NCI-H345 treated with DMSO at 0.1 percent for 48 hours (cell line): ENCODE results near the gene AREL1.
A peak's percentile ranks its signal among the peaks of the same experiment; 100 is the strongest.

Experiments used
- DNase-seq: peaks from one replicate; lab custom pipeline; 2025; ENCODE audit not compliant: unreplicated experiment; lab: John Stamatoyannopoulos, UW

AREL1 gene

DNA sequence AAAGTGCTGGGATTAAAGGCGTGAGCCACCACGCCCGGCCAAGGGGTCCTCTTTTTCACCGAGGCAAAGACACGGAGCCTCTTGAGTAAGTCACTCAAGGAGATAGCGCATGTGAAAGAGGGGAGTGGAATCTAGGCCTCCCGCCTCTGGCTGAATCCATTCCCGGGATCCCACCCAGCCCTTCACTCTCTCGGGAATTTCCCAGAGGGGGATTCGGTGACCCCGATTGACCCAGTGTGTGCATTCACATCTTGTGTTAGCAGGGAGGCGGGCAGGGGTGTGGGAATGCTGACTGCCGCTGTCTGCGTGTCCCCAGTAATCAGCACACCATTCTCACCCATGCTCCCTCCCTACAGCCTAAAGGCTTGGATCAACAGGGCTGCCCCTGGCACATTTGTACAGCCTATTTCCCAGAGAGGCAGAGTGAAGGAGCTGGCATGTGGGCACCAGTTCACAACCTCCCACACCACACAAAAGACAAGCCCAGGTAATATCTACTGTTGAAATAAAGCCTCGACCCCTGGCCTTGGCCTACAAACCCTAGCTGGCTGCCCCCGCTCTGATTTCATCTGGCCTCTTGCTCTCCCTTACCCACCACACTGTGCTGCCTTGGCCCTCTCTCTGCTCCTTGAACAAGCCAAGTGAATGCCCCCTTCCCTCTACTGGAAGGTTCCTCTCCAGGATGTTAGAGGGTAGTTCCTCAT lies 99.5 kb downstream of the AREL1 start:
- DNase-seq, result no peak

DNA sequence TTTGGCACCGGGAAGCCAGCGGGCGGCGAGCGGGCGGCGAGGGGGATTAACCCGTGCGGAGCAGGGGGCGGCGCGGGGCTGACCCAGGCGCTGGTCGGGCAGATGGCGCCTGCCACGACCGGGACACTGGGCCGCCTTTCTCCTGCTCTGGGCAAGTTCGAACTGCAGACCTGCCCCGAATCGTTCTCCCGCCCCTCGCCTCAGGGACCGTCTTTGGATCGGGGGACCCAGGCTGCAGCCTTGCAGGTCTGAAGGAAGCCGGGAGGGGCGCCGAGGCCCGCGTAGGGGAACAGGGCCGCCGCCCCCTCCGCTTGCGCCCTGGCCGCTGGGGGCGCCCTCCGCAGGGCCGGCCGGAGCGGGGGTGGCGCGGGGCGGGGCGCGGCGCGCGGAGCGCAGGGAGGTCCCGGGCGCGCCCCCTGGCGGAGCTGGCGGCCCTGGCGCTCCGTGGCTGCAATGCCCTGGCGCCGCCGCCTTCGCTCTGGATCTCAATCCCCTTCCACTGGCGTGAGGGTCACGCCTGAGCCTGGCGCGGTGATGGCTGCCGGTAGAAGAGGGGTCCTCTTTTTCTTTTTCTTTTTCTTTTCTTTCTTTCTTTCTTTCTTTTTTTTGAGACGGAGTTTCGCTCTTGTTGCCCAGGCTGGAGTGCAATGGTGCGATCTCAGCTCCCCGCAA lies 100.4 kb downstream of the AREL1 start:
- DNase-seq, result peak; percentile 37

DNA sequence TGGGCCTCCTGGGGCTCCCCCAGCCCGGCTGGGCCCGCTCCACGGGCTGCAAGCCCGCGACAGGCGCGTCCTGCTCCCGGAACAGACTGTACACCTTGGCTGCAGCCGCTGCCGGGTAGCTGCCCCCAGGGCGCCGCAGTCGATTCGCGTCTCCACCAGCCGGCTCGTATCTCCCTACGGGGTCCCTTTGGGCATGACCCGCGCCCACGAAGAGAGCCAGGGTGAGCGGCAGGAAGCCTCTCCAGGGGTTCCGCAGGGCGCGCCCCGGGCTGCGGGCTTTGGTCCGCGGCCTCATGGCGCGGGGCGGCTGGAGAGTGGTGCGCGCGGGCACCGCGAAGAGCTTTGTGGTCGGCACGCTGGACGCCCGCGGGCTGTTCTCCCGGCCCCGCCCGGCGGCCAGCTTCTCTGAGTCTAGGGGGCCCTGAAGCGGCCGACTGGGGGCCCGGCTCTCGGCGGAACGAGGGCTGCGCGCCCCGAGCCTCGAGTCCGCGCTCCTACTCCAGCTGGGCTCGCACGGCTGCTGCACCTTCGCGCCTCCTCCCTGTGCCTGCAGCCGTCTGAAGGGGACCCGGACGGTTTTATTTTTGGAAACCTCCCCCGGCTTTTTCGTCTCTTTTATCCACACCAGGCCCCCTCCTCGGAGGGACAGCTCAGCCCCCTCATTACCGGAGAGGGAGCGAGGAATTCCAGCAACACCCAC lies 101.1 kb downstream of the AREL1 start, which contains the start of gene LTBP2:
Gene LTBP2 (minus strand): TSS at position 588 of the 700 bp plus-strand sequence. CDS start 293 bp downstream, at position 295.
- DNase-seq, result no peak
